ENCODE measurements around the gene NCDN.

DNA sequence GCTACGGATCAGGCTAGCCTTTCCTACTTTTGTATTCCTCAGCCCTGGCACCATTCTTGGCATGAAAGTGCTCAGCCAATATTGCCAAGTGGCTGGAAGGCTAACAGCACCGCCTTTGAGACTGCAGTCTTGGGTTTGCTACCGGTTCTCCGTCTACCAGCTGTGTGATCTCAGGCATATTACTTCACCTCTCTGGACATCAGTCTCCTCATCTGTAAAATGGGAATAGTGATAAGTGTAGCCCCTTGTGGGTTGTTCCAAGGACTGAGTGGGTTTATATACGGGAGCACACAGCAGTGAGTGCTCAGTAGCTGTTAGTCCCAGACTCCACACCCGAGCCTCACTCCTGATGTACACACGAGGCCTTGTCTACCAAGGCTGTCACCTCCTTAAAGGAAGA is 29.2 kb downstream of the NCDN start:
- TF ChIP-seq, protein P1, sequence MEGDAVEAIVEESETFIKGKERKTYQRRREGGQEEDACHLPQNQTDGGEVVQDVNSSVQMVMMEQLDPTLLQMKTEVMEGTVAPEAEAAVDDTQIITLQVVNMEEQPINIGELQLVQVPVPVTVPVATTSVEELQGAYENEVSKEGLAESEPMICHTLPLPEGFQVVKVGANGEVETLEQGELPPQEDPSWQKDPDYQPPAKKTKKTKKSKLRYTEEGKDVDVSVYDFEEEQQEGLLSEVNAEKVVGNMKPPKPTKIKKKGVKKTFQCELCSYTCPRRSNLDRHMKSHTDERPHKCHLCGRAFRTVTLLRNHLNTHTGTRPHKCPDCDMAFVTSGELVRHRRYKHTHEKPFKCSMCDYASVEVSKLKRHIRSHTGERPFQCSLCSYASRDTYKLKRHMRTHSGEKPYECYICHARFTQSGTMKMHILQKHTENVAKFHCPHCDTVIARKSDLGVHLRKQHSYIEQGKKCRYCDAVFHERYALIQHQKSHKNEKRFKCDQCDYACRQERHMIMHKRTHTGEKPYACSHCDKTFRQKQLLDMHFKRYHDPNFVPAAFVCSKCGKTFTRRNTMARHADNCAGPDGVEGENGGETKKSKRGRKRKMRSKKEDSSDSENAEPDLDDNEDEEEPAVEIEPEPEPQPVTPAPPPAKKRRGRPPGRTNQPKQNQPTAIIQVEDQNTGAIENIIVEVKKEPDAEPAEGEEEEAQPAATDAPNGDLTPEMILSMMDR (IDR thresholded peaks at IDR 0.05) = no peak
- TF ChIP-seq POLR2AphosphoS5 (IDR thresholded peaks at IDR 0.05) = no peak
- no peak for TF ChIP-seq EP300 (IDR thresholded peaks at IDR 0.05)
